ENCODE measurements around the gene UTS2B. TPM values are rescaled to one million over a fixed set of nuclear protein-coding genes. Genes with fewer than 3 reads are reported as not detected.
"Not testable (repeated sequence)": the region's sequence is repeated elsewhere in the genome, so short reads cannot be mapped to it uniquely, and the experiment has no call there.

The UTS2B gene
- polyA plus RNA-seq, 1 of the 3 experiments (the other 2 are of a cell fraction), result 0.03 TPM

- no peak for DNase-seq
- Histone ChIP-seq H3K79me2 (ENCODE audit: insufficient read depth) (no peaks in the 10 kb centered on the region), H3K36me3 (replicated peaks in 1 of 2; ENCODE audit: control insufficient read depth in 1 of 2, insufficient read depth in 2 of 2, low read length in 1 of 2) (no peaks in the 10 kb centered on the region), H2AFZ (ENCODE audit: low read depth) (peak overlapping the region; percentile 52; the same call in 1 of the 2 replicates), H4K20me1 (ENCODE audit: insufficient read depth) (no peaks in the 10 kb centered on the region), H3K27ac (ENCODE audit: low read depth in 2 of 2, low read length in 1 of 2) (peak overlapping the region in 1 of 2 experiments; percentile 43; a peak in 2 of 4 replicates), H3K27me3 (ENCODE audit: insufficient read depth) (no peaks in the 10 kb centered on the region), H3K4me2 (peak overlapping the region; percentile 25; the same call in 1 of the 2 replicates), H3K9me3 (no peaks in the 10 kb centered on the region), H3K9ac (no peak overlapping the region), H3K9me2 (no peaks in the 10 kb centered on the region), H3K4me1 (ENCODE audit: control insufficient read depth in 1 of 2, insufficient read depth in 2 of 2, low read depth in 1 of 2, low read length in 1 of 2) (peaks cover 0 to 5% of the 10 kb centered on the region in 2 experiments; a peak in 1 of 4 replicates), H3F3A (replicated peaks; ENCODE audit: insufficient read depth) (peaks cover 10% of the 10 kb centered on the region), H3K4me3 (ENCODE audit: low read depth in 2 of 2, low read length in 1 of 2) (no peak overlapping the region)
- 0% methylated on average over 1 of the region's 1 CpG for whole genome bisulfite sequencing (ENCODE audit: low lambda C conversion rate)
- TF ChIP-seq FOXM1 (IDR thresholded peaks at IDR 0.05; ENCODE audit: low read depth), result 0 out of 2 replicates have a peak, but pooled peaks have one; percentile 46
- TF ChIP-seq, protein P1, sequence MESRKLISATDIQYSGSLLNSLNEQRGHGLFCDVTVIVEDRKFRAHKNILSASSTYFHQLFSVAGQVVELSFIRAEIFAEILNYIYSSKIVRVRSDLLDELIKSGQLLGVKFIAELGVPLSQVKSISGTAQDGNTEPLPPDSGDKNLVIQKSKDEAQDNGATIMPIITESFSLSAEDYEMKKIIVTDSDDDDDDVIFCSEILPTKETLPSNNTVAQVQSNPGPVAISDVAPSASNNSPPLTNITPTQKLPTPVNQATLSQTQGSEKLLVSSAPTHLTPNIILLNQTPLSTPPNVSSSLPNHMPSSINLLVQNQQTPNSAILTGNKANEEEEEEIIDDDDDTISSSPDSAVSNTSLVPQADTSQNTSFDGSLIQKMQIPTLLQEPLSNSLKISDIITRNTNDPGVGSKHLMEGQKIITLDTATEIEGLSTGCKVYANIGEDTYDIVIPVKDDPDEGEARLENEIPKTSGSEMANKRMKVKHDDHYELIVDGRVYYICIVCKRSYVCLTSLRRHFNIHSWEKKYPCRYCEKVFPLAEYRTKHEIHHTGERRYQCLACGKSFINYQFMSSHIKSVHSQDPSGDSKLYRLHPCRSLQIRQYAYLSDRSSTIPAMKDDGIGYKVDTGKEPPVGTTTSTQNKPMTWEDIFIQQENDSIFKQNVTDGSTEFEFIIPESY (IDR thresholded peaks at IDR 0.05; ENCODE audit: borderline replicate concordance, low read depth), result no peak
- peak; percentile 74; the same call in 1 of the 2 replicates for TF ChIP-seq YY1 (IDR thresholded peaks at IDR 0.05; ENCODE audit: low read depth)
- TF ChIP-seq EP300 (IDR thresholded peaks at IDR 0.05; ENCODE audit: borderline replicate concordance in 1 of 2, low read depth in 1 of 2, low read length in 1 of 2), result peak in 1 of 2 experiments; percentile 91; a peak in 2 of 4 replicates
- TF ChIP-seq GATA2 (CRISPR knock-in tag; IDR thresholded peaks at IDR 0.05), result no peak
- TF ChIP-seq RXRA (IDR thresholded peaks at IDR 0.05; ENCODE audit: borderline replicate concordance, low read depth), result peak; percentile 66; the same call in 1 of the 2 replicates
- TF ChIP-seq TCF12 (IDR thresholded peaks at IDR 0.05), result peak; percentile 83
- no peak for TF ChIP-seq FOXJ3 (CRISPR knock-in tag; IDR thresholded peaks at IDR 0.05)
- peak; percentile 76 for TF ChIP-seq TEAD4 (IDR thresholded peaks at IDR 0.05; ENCODE audit: borderline replicate concordance, insufficient read depth)
- TF ChIP-seq USF1 (IDR thresholded peaks at IDR 0.05; ENCODE audit: borderline replicate concordance, low read depth), result no peak
- TF ChIP-seq NFIC (IDR thresholded peaks at IDR 0.05; ENCODE audit: borderline replicate concordance), result peak; percentile 41; the same call in 1 of the 2 replicates
- peak; percentile 81 for TF ChIP-seq PBX3 (IDR thresholded peaks at IDR 0.05)
- TF ChIP-seq POLR2AphosphoS5 (IDR thresholded peaks at IDR 0.05; ENCODE audit: low read depth, low read length), result peak; percentile 77; the same call in 1 of the 2 replicates
- TF ChIP-seq JUND (IDR thresholded peaks at IDR 0.05), result peak; percentile 96
- TF ChIP-seq TAF1 (IDR thresholded peaks at IDR 0.05; ENCODE audit: borderline replicate concordance, low read depth, low read length), result no peak
- TF ChIP-seq CHD2 (IDR thresholded peaks at IDR 0.05; ENCODE audit: low read length, partially characterized antibody), result no peak
- peak; percentile 97 for TF ChIP-seq FOSL2 (IDR thresholded peaks at IDR 0.05; ENCODE audit: borderline replicate concordance, low read depth)
- ChIA-PET POLR2A (no interaction called here), CTCF (no interaction called here)
Measured at GRCh38 chr3:191246630-191247029, 83.7 kb downstream of the UTS2B start.

DNA sequence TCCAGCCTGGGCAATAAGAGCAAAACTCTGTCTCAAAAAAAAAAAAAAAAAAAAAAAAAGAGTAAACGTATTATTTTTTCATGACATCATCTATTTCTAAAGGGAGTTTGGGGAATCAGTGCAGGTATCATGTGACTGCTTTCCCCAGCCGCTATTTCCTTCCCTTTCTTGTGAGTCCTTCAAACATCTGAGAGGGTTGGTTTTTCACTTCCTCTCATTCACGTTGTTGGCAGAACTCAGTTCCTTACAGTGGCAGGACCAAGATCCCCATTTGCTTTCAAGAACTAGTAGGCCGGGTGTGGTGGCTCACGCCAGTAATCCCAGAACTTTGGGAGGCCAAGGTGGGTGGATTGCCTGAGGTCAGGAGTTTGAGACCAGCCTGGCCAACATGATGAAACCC, 84.3 kb downstream of the UTS2B start:
- H3K9me2 ChIP-seq; H3F3A ChIP-seq (replicated peaks; ENCODE audit: insufficient read depth); H3K79me2 ChIP-seq (ENCODE audit: insufficient read depth); H3K9ac ChIP-seq; H3K9me3 ChIP-seq; DNase-seq; H3K27me3 ChIP-seq (ENCODE audit: insufficient read depth); H3K36me3 ChIP-seq (replicated peaks in 1 of 2; ENCODE audit: control insufficient read depth in 1 of 2, insufficient read depth in 2 of 2, low read length in 1 of 2); H3K4me3 ChIP-seq (ENCODE audit: low read depth in 2 of 2, low read length in 1 of 2); H3K4me1 ChIP-seq (ENCODE audit: control insufficient read depth in 1 of 2, insufficient read depth in 2 of 2, low read depth in 1 of 2, low read length in 1 of 2); POLR2A ChIA-PET; CTCF ChIA-PET; H4K20me1 ChIP-seq (ENCODE audit: insufficient read depth): not testable (repeated sequence)
- H3K27ac ChIP-seq (ENCODE audit: low read depth in 2 of 2, low read length in 1 of 2), result peak overlapping the region in 1 of 2 experiments; percentile 43; a peak in 1 of 4 replicates
- H3K4me2 ChIP-seq, result peak overlapping the region; percentile 25; the same call in 1 of the 2 replicates
- WGBS (ENCODE audit: low lambda C conversion rate), result 63% methylated on average over 5 of the region's 5 CpGs
- H2AFZ ChIP-seq (ENCODE audit: low read depth), result peak overlapping the region; percentile 52; the same call in 1 of the 2 replicates
